ENCODE data around the gene DLEC1. TPM values are rescaled to one million over a fixed set of nuclear protein-coding genes. Genes with fewer than 3 reads are reported as not detected.

The DLEC1 gene
- total RNA-seq, 1 donor = under 0.01 TPM

DNA sequence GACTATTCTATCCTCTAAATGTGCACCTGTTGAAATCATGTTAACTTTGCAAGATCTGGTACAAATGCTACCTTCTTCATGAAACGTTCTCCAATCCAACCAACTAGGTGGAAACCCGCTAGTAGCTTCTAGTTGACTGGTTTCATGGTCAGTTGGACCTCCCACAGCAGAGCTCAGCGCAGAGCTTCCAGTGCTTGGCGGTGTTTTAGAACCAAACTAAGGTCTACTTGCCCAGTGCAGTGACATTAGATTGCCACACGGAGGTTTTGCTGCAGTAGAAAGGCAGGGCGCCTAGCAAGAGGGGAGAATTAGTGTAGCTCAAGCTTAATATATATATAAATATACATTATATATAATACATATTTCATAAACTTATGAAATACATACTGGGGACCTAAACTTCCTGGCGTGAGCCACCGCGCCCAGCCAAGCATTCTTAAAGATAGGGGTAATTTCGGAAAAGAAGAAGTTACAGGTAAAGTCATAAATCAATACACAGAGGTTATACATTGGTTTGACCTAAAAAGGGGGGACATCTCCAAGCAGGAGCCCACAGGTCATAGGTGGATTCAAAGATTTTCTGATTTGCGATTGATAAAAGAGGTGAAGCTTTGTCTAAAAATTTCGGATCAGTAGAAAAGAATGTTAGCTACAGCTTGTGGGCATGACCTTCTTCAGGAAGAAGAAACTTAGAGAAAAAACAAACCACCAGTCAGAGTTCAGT lies 124.3 kb downstream of the DLEC1 start:
- peaks cover 29% of the 10 kb centered on the region for H3K79me2 ChIP-seq (ENCODE audit: insufficient read depth, low read length)
- H3K27ac ChIP-seq (ENCODE audit: low read depth, low read length) = no peak overlapping the region
- no peak overlapping the region for H3K4me2 ChIP-seq (ENCODE audit: insufficient read depth, low read length)
- TF ChIP-seq, protein P1, sequence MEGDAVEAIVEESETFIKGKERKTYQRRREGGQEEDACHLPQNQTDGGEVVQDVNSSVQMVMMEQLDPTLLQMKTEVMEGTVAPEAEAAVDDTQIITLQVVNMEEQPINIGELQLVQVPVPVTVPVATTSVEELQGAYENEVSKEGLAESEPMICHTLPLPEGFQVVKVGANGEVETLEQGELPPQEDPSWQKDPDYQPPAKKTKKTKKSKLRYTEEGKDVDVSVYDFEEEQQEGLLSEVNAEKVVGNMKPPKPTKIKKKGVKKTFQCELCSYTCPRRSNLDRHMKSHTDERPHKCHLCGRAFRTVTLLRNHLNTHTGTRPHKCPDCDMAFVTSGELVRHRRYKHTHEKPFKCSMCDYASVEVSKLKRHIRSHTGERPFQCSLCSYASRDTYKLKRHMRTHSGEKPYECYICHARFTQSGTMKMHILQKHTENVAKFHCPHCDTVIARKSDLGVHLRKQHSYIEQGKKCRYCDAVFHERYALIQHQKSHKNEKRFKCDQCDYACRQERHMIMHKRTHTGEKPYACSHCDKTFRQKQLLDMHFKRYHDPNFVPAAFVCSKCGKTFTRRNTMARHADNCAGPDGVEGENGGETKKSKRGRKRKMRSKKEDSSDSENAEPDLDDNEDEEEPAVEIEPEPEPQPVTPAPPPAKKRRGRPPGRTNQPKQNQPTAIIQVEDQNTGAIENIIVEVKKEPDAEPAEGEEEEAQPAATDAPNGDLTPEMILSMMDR (IDR thresholded peaks at IDR 0.05; ENCODE audit: extremely low read depth, low read depth, low read length) = peak; percentile 19
- no peaks in the 10 kb centered on the region for H4K20me1 ChIP-seq (ENCODE audit: insufficient read depth, low read length)
- H3K4me1 ChIP-seq (ENCODE audit: insufficient read depth, low read length) = peaks cover 20% of the 10 kb centered on the region
- H3K36me3 ChIP-seq (ENCODE audit: insufficient read depth, low read length) = no peaks in the 10 kb centered on the region
- H3K4me3 ChIP-seq (ENCODE audit: insufficient read depth, low read length) = no peak overlapping the region
- H2AFZ ChIP-seq (ENCODE audit: low read length) = no peak overlapping the region
- no peaks in the 10 kb centered on the region for H3K9me3 ChIP-seq (ENCODE audit: low read depth, low read length)
- H3K27me3 ChIP-seq (ENCODE audit: insufficient read depth, low read length) = no peaks in the 10 kb centered on the region
- DNase-seq (ENCODE audit: insufficient read length, low spot score, missing footprints) = no peak

DNA sequence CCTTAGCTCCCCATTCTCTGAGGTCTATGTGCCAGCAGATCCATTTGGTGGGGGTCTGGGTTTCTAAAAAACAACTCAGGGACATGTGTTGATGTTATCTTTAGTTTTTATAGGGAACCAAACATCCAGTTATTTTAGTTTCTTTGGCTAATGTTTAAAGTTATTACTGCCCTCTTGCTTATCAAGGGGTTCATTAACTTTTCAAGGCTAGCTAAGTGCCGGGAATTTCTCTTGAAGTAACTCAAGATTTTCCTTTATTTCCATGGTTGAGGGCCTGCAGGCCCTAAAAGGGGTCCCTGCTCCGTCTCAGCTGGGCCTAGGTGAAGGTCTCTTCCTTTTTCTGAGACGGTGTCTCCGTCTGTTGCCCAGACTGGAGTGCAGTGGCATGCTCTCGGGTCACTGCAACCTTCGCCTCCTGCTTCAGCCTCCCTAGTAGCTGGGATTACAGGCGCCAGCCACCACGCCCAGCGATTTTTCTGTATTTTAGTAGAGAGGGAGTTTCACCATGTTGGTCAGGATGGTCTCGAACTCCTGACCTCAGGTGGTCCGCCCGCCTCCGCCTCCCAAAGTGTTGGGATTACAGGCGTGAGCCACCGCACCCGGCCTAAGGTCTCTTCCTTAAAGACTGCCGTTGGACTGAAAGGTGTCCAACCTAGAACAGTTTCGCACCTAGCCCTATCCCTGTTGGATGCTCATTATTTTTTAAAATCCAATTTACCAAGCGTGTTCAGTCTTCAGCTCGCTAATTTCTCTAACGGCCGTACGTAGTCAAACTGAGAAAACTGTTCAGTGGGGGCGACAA lies 125.0 kb downstream of the DLEC1 start:
- Histone ChIP-seq H3K36me3 (ENCODE audit: insufficient read depth, low read length) (no peaks in the 10 kb centered on the region), H3K4me1 (ENCODE audit: insufficient read depth, low read length) (peaks cover 28% of the 10 kb centered on the region), H3K4me2 (ENCODE audit: insufficient read depth, low read length) (peak overlapping the region; percentile 97), H3K79me2 (ENCODE audit: insufficient read depth, low read length) (peaks cover 29% of the 10 kb centered on the region), H3K27ac (ENCODE audit: low read depth, low read length) (peak overlapping the region; percentile 99), H3K4me3 (ENCODE audit: insufficient read depth, low read length) (peak overlapping the region; percentile 83), H2AFZ (ENCODE audit: low read length) (peak overlapping the region; percentile 97), H4K20me1 (ENCODE audit: insufficient read depth, low read length) (no peaks in the 10 kb centered on the region), H3K9me3 (ENCODE audit: low read depth, low read length) (no peaks in the 10 kb centered on the region), H3K27me3 (ENCODE audit: insufficient read depth, low read length) (no peaks in the 10 kb centered on the region)
- TF ChIP-seq, protein P1 (IDR thresholded peaks at IDR 0.05; ENCODE audit: extremely low read depth, low read depth, low read length) = no peak
- no peak for DNase-seq (ENCODE audit: insufficient read length, low spot score, missing footprints)

DNA sequence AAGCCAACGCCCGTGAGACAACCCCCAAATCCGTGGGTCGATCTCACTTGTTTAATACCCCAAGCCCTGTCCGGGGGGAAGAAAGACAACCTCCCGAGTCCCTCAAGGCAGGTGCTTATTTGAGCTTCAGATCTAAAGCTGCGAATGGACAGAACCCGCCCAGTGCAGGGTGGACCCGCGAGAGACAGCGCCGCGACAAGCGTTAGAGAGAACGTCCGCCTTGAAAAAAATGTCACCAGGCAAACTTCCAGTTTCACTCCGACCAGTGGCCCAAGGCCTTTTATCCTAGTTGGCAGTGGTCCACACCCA lies 125.6 kb downstream of the DLEC1 start:
- Histone ChIP-seq H4K20me1 (ENCODE audit: insufficient read depth, low read length) (no peaks in the 10 kb centered on the region), H3K4me3 (ENCODE audit: insufficient read depth, low read length) (peak overlapping the region; percentile 83), H3K4me2 (ENCODE audit: insufficient read depth, low read length) (peak overlapping the region; percentile 97), H3K27me3 (ENCODE audit: insufficient read depth, low read length) (no peaks in the 10 kb centered on the region), H3K4me1 (ENCODE audit: insufficient read depth, low read length) (peaks cover 33% of the 10 kb centered on the region), H3K9me3 (ENCODE audit: low read depth, low read length) (no peaks in the 10 kb centered on the region), H3K27ac (ENCODE audit: low read depth, low read length) (peak overlapping the region; percentile 99), H3K79me2 (ENCODE audit: insufficient read depth, low read length) (peaks cover 33% of the 10 kb centered on the region), H2AFZ (ENCODE audit: low read length) (peak overlapping the region; percentile 97), H3K36me3 (ENCODE audit: insufficient read depth, low read length) (no peaks in the 10 kb centered on the region)
- TF ChIP-seq, protein P1 (IDR thresholded peaks at IDR 0.05; ENCODE audit: extremely low read depth, low read depth, low read length) = no peak
- no peak for DNase-seq (ENCODE audit: insufficient read length, low spot score, missing footprints)
